Endothelial cell of umbilical vein (primary cell): ENCODE measurements around the gene MRPS27. TPM values are rescaled to one million over a fixed set of nuclear protein-coding genes. Genes with fewer than 3 reads are reported as not detected.

Experiments used
- BruUV-seq: library from RNA; stranded (reverse); fragments of 400-500 nt; replicated peaks from 2 replicates; lab custom pipeline; 2021; lab: Mats Ljungman, UMichigan
- CTCF ChIA-PET: fragments of 300-600, 350-600 bp; sonication (Branson Sonifier 250); formaldehyde crosslinking; loops from one replicate; lab custom pipeline; 2021; ENCODE audit warnings: antibody characterized with exemption, inconsistent platforms; lab: Charles Lee
- POLR2A ChIA-PET: fragments of 300-600, 350-600 bp; sonication (Branson Sonifier 250); formaldehyde crosslinking; loops from one replicate; lab custom pipeline; 2021; ENCODE audit warnings: antibody characterized with exemption, inconsistent platforms; lab: Charles Lee
- DNase-seq: peaks from one replicate; pipeline ENCODE4 v3.0.0-alpha.2; 2011; ENCODE audit warnings: low read depth, low spot score
- FAIRE-seq: peaks from 2 replicates; lab custom pipeline; 2011; peaks lifted over from hg19 to GRCh38; lab: Jason Lieb, UNC
- H2AFZ ChIP-seq: 2 replicates; pipeline ENCODE4 v1.6.0; 2012; ENCODE audit warnings: low read depth, low read length, control low read depth, inconsistent platforms
- H3K27ac ChIP-seq: 2 replicates; pipeline ENCODE4 v1.5.1; 2011; ENCODE audit warnings: low read depth, mild to moderate bottlenecking, control low read depth, low read length, moderate library complexity; ENCODE audit not compliant: insufficient read depth
- H3K27me3 ChIP-seq, 2 experiments: 2 replicates each; pipeline versions ENCODE4 v1.6.0 to v1.6.1; 2011; ENCODE audit warnings: low read length in 2 of 2, mixed read lengths in 1 of 2; ENCODE audit not compliant: control insufficient read depth in 2 of 2, insufficient read depth in 2 of 2
- H3K36me3 ChIP-seq, 2 experiments: 2 replicates in 1 of 2; 3 replicates in 1 of 2; pipeline ENCODE4 v1.5.1; 2011; ENCODE audit warnings: low read length in 2 of 2, mild to moderate bottlenecking in 1 of 2, moderate library complexity in 1 of 2; ENCODE audit not compliant: control insufficient read depth in 2 of 2, insufficient read depth in 2 of 2; ENCODE audit errors: extremely low read depth in 1 of 2
- H3K4me1 ChIP-seq: 3 replicates; pipeline ENCODE4 v1.5.1; 2011; ENCODE audit warnings: mild to moderate bottlenecking, low read length; ENCODE audit not compliant: control insufficient read depth, insufficient read depth; ENCODE audit errors: extremely low read depth
- H3K4me2 ChIP-seq: 2 replicates; pipeline ENCODE4 v1.6.1; 2011; ENCODE audit warnings: low read length, control low read depth, mixed read lengths; ENCODE audit not compliant: insufficient read depth
- H3K4me3 ChIP-seq, 3 experiments: fragments of 200-600 bp in 1 of 3; sonication (generic), shearing (Covaris generic) in 1 of 3; replicated peaks in 1 of 3; 2 replicates each; pipeline ENCODE4 v1.5.1; 2011 to 2016; ENCODE audit warnings: control low read depth in 3 of 3, low read length in 3 of 3, mild to moderate bottlenecking in 2 of 3, inconsistent platforms in 1 of 3, low read depth in 1 of 3, moderate library complexity in 1 of 3; ENCODE audit not compliant: insufficient read depth in 1 of 3
- H3K79me2 ChIP-seq: 2 replicates; pipeline ENCODE4 v1.6.0; 2012; ENCODE audit warnings: low read length, inconsistent platforms; ENCODE audit not compliant: control insufficient read depth, insufficient read depth
- H3K9ac ChIP-seq: replicated peaks from 2 replicates; pipeline ENCODE3; 2011; ENCODE audit warnings: low read length, control low read depth; ENCODE audit not compliant: insufficient read depth; ENCODE audit errors: extremely low read depth
- H3K9me1 ChIP-seq: replicated peaks from 3 replicates; pipeline ENCODE4 v1.6.0; 2011; ENCODE audit warnings: mild to moderate bottlenecking, low read length; ENCODE audit not compliant: control insufficient read depth, insufficient read depth; ENCODE audit errors: extremely low read depth
- H3K9me3 ChIP-seq: replicated peaks from 2 replicates; pipeline ENCODE4 v1.5.1; 2012; ENCODE audit warnings: low read length, inconsistent platforms; ENCODE audit not compliant: control insufficient read depth, insufficient read depth
- H4K20me1 ChIP-seq: replicated peaks from 2 replicates; pipeline ENCODE3; 2011; ENCODE audit warnings: mild to moderate bottlenecking, low read length; ENCODE audit not compliant: control insufficient read depth, insufficient read depth; ENCODE audit errors: extremely low read depth
- FOS ChIP-seq: IDR thresholded peaks from 2 replicates; pipeline ENCODE4 v1.6.1; 2011; ENCODE audit warnings: mild to moderate bottlenecking, low read length, moderate library complexity, borderline replicate concordance; ENCODE audit not compliant: insufficient read depth
- JUN ChIP-seq: IDR thresholded peaks from 2 replicates; pipeline ENCODE4 v1.6.1; 2011; ENCODE audit warnings: borderline replicate concordance, low read depth; ENCODE audit not compliant: insufficient read length, insufficient read depth
- MYC ChIP-seq: IDR thresholded peaks from one replicate; pipeline ENCODE4 v1.6.1; 2011; ENCODE audit warnings: mild to moderate bottlenecking, low read depth, low read length
- POLR2A ChIP-seq: IDR thresholded peaks from 2 replicates; pipeline ENCODE4 v1.6.1; 2012; ENCODE audit warnings: low read depth, mild to moderate bottlenecking, control low read depth, low read length
- POLR2AphosphoS5 ChIP-seq: IDR thresholded peaks from 2 replicates; pipeline ENCODE4 v1.6.1; 2012; ENCODE audit warnings: low read depth, mild to moderate bottlenecking, control low read depth, low read length, moderate library complexity; ENCODE audit not compliant: insufficient read depth
- dilution Hi-C: fragments of 300-500 bp; cut with MboI; formaldehyde crosslinking; loops from one replicate; pipeline ENCODE4 v1.15.0; 2019; ENCODE audit warnings: low sequenced_read_pairs; ENCODE audit not compliant: extremely low pct_ligation_motif_present
- intact Hi-C: fragments of 100-400 bp; cut with micrococcal nuclease; formaldehyde crosslinking; loops from one replicate; pipeline ENCODE4 v1.10.0; 2022
- polyA plus RNA-seq, 4 experiments: library from polyadenylated mRNA; depleted of rRNA in 3 of 4; stranded (reverse) in 3 of 4; unstranded in 1 of 4; fragments of >200 nt; gene quantifications; 2 replicates each; pipeline versions ENCODE4 v1.2.1 to v1.2.3, GENCODE V29; 2011 to 2012; ENCODE audit warnings: missing spikeins in 1 of 4
- total RNA-seq: library from RNA; stranded (reverse); gene quantifications from 2 replicates; pipeline ENCODE4 v1.2.3, GENCODE V29; 2021
- TF ChIP-seq, protein P1 (sequence below): IDR thresholded peaks from 2 replicates; pipeline ENCODE4 v1.6.1; 2011; ENCODE audit not compliant: insufficient read depth, insufficient read length

The MRPS27 gene
- total and polyA plus RNA-seq, 2 donors (not counting 3 experiments of a cell fraction or from before 2014, with no cell fraction given) = 56.0 to 67.1 TPM

DNA sequence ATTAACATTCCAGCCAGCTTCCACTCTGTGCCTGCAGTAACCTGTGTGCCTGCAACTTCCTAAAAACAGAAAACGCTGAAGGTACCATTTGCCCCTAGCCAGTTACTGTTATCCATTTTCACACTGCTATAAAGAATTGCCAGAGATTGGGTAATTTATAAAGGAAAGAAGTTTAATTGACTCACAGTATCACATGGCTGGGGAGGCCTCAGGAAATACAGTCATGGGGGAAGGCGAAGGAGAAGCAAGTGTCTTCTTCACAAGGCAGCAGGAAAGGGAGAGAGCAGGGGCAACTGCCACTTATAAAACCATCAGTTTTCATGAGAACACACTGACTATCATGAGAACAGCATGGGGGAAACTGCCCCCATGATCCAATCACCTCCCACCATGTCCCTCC lies 31.3 kb upstream of the MRPS27 start:
- TF ChIP-seq JUN = no peak
- peak; percentile 23 for TF ChIP-seq FOS
- Histone ChIP-seq H2AFZ (no peak overlapping the region), H3K9me3 (no peaks in the 10 kb centered on the region), H3K9me1 (no peaks in the 10 kb centered on the region), H3K4me3 (no peak overlapping the region), H3K36me3 (no peaks in the 10 kb centered on the region), H3K4me1 (peaks cover 7% of the 10 kb centered on the region), H3K27ac (no peak overlapping the region), H3K4me2 (no peak overlapping the region), H4K20me1 (no peaks in the 10 kb centered on the region), H3K79me2 (no peaks in the 10 kb centered on the region), H3K27me3 (no peaks in the 10 kb centered on the region), H3K9ac (no peak overlapping the region)
- BruUV-seq = no TSS peak
- no peak for FAIRE-seq
- no peak for DNase-seq
- dilution Hi-C loops = no loop called here
- ChIA-PET POLR2A (no interaction called here), CTCF (no interaction called here)
- intact Hi-C loops = no loop called here

DNA sequence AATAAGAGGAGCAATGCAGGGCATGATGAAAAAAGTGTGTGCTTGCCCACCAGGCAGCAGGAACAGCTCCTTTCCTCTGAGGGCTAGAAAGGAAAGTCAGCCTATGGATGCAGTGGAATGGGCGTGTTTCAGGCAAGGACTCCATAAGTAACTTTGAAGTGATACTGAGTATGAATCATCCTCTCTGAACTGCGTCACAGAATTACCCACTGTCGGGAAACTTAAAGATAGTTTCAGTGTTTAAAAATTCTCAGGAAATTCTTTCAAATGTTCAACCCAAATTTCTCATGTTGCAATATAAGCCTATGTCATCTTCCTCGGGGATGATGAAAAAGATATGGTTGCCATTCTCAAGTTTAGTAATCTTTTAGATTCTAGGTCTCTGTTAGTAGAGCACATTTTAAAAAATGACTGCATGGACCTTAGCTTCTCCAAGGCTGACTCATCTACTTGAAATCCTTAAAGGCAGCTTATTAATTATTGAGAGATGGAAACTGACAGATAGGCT lies 27.8 kb upstream of the MRPS27 start:
- TF ChIP-seq MYC = no peak
- TF ChIP-seq POLR2AphosphoS5 = no peak
- TF ChIP-seq POLR2A = no peak
- TF ChIP-seq, protein P1, sequence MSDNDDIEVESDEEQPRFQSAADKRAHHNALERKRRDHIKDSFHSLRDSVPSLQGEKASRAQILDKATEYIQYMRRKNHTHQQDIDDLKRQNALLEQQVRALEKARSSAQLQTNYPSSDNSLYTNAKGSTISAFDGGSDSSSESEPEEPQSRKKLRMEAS = no peak
- H3K79me2 ChIP-seq = no peaks in the 10 kb centered on the region
- no peaks in the 10 kb centered on the region for H3K4me1 ChIP-seq
- intact Hi-C loops (no loop called here), dilution Hi-C loops (no loop called here)
- H3K9me1 ChIP-seq = no peaks in the 10 kb centered on the region
- DNase-seq = no peak
- BruUV-seq = no TSS peak
- no peak overlapping the region for H3K9ac ChIP-seq
- CTCF ChIA-PET = interaction anchor here (1.0 to 1.4 kb wide), 4 partner anchors 8 to 176 kb away, joined by 3 to 6 read pairs (median 4); no protein-coding TSS in a partner anchor
- H3K27ac ChIP-seq = no peak overlapping the region
- FAIRE-seq = no peak
- peaks cover 0 to 4% of the 10 kb centered on the region in 2 experiments for H3K36me3 ChIP-seq
- H3K9me3 ChIP-seq = no peaks in the 10 kb centered on the region
- H2AFZ ChIP-seq = no peak overlapping the region
- H3K27me3 ChIP-seq = no peaks in the 10 kb centered on the region
- H3K4me2 ChIP-seq = peak overlapping the region; percentile 26
- no peaks in the 10 kb centered on the region for H4K20me1 ChIP-seq
- POLR2A ChIA-PET = no interaction called here
- no peak overlapping the region for H3K4me3 ChIP-seq
